Neural progenitor cell (in vitro differentiated cells): ENCODE measurements around the gene HEATR5B. TPM values are rescaled to one million over a fixed set of nuclear protein-coding genes. Genes with fewer than 3 reads are reported as not detected.
"Not testable (repeated sequence)": the region's sequence is repeated elsewhere in the genome, so short reads cannot be mapped to it uniquely, and the experiment has no call there.

Source experiments
- DNase-seq: peaks from one replicate; pipeline ENCODE4 v3.0.0-alpha.2; 2016; ENCODE audit warnings: low spot score
- H2AFZ ChIP-seq: fragments of 200-600 bp; sonication (generic); replicated peaks from 2 replicates; pipeline ENCODE4 v1.6.1; 2016; ENCODE audit warnings: antibody characterized with exemption
- H3F3A ChIP-seq: fragments of 200-600 bp; sonication (generic); 2 replicates; pipeline ENCODE4 v1.6.1; 2016; ENCODE audit warnings: antibody characterized with exemption, low read depth
- H3K27ac ChIP-seq: fragments of 200-600 bp; sonication (generic); 2 replicates; pipeline ENCODE4 v1.5.1; 2016; ENCODE audit warnings: mild to moderate bottlenecking
- H3K27me3 ChIP-seq: fragments of 200-600 bp; sonication (generic); 2 replicates; pipeline ENCODE4 v1.6.1; 2016; ENCODE audit warnings: mild to moderate bottlenecking, moderate library complexity
- H3K36me3 ChIP-seq: fragments of 200-600 bp; sonication (generic); 2 replicates; pipeline ENCODE4 v1.5.1; 2016
- H3K4me1 ChIP-seq: fragments of 200-600 bp; sonication (generic); 2 replicates; pipeline ENCODE4 v1.6.1; 2016; ENCODE audit warnings: mixed run types
- H3K4me2 ChIP-seq: fragments of 200-600 bp; sonication (generic); 2 replicates; pipeline ENCODE4 v1.6.1; 2016
- H3K4me3 ChIP-seq: fragments of 200-600 bp; sonication (generic); 2 replicates; pipeline ENCODE4 v1.5.1; 2016
- H3K79me2 ChIP-seq: fragments of 200-600 bp; sonication (generic); 2 replicates; pipeline ENCODE4 v1.6.1; 2016; ENCODE audit warnings: low read depth
- H3K9ac ChIP-seq: fragments of 200-600 bp; sonication (generic); 2 replicates; pipeline ENCODE4 v1.6.1; 2016
- H3K9me3 ChIP-seq: fragments of 200-600 bp; sonication (generic); 2 replicates; pipeline ENCODE4 v1.5.1; 2016; ENCODE audit warnings: low read depth
- H4K20me1 ChIP-seq: fragments of 200-600 bp; sonication (generic); 2 replicates; pipeline ENCODE4 v1.6.1; 2016; ENCODE audit warnings: low read depth
- H3K27ac Mint-ChIP-seq: 3 replicates; pipeline ENCODE4 v1.8.0; 2021; ENCODE audit warnings: mixed read lengths
- H3K27me3 Mint-ChIP-seq: 2 replicates; pipeline ENCODE4 v1.8.0; 2022; ENCODE audit warnings: low read depth, mild to moderate bottlenecking, inconsistent platforms, moderate library complexity, mixed read lengths; ENCODE audit not compliant: insufficient read depth
- H3K36me3 Mint-ChIP-seq: 3 replicates; pipeline ENCODE4 v1.8.0; 2021; ENCODE audit warnings: mixed read lengths
- H3K4me1 Mint-ChIP-seq: 3 replicates; pipeline ENCODE4 v1.8.0; 2021; ENCODE audit warnings: mixed read lengths
- H3K4me3 Mint-ChIP-seq: 3 replicates; pipeline ENCODE4 v1.8.0; 2021; ENCODE audit warnings: mild to moderate bottlenecking, moderate library complexity, mixed read lengths
- H3K9me3 Mint-ChIP-seq: 3 replicates; pipeline ENCODE4 v1.8.0; 2020; ENCODE audit warnings: mixed read lengths
- CTCF ChIP-seq: fragments of 200-600 bp; sonication (generic); IDR thresholded peaks from 2 replicates; pipeline ENCODE4 v1.5.1; 2017; ENCODE audit warnings: antibody characterized with exemption, mild to moderate bottlenecking
- EZH2 ChIP-seq: fragments of 200-600 bp; sonication (generic); IDR thresholded peaks from 2 replicates; pipeline ENCODE4 v1.6.1; 2017; ENCODE audit warnings: antibody characterized with exemption, mild to moderate bottlenecking, moderate library complexity
- EZH2phosphoT487 ChIP-seq: fragments of 200-600 bp; sonication (generic); IDR thresholded peaks from 2 replicates; pipeline ENCODE4 v1.6.1; 2017; ENCODE audit warnings: antibody characterized with exemption
- total RNA-seq: library from RNA; depleted of rRNA; stranded (reverse); fragments of >200 nt; gene quantifications from 2 replicates; pipeline ENCODE4 v1.2.3, GENCODE V29; 2015; ENCODE audit warnings: low replicate concordance

HEATR5B gene
- total RNA-seq, 1 donor from 2014 or later: 23.7 TPM

- H3K4me2 ChIP-seq: no peak overlapping the region
- Mint-ChIP-seq H3K4me3 (no peak overlapping the region), H3K4me1 (no peaks in the 10 kb centered on the region), H3K9me3 (no peaks in the 10 kb centered on the region), H3K27me3 (no peaks in the 10 kb centered on the region), H3K27ac (no peak overlapping the region), H3K36me3 (peaks cover 2% of the 10 kb centered on the region)
- no peaks in the 10 kb centered on the region for H3F3A ChIP-seq
- TF ChIP-seq EZH2: no peak
- TF ChIP-seq EZH2phosphoT487: no peak
- no peak for TF ChIP-seq CTCF
- no peak for DNase-seq
- H3K27me3 ChIP-seq: no peaks in the 10 kb centered on the region
- H3K9me3 ChIP-seq: no peaks in the 10 kb centered on the region
- no peaks in the 10 kb centered on the region for H3K36me3 ChIP-seq
- H4K20me1 ChIP-seq: no peaks in the 10 kb centered on the region
- no peak overlapping the region for H3K27ac ChIP-seq
- H3K4me3 ChIP-seq: no peak overlapping the region
- no peak overlapping the region for H3K9ac ChIP-seq
- no peaks in the 10 kb centered on the region for H3K79me2 ChIP-seq
- H3K4me1 ChIP-seq: no peaks in the 10 kb centered on the region
- no peak overlapping the region for H2AFZ ChIP-seq
These were observed 101.7 kb downstream of the HEATR5B start for GRCh38 chr2:36982467-36982866.

- no peaks in the 10 kb centered on the region for H3K9me3 ChIP-seq
- DNase-seq: no peak
- H3K4me3 ChIP-seq: no peak overlapping the region
- Mint-ChIP-seq H3K9me3 (no peaks in the 10 kb centered on the region), H3K36me3 (peaks cover 2% of the 10 kb centered on the region), H3K4me1 (no peaks in the 10 kb centered on the region), H3K27ac (no peak overlapping the region), H3K4me3 (no peak overlapping the region), H3K27me3 (no peaks in the 10 kb centered on the region)
- no peaks in the 10 kb centered on the region for H3K27me3 ChIP-seq
- TF ChIP-seq EZH2 (no peak), CTCF (no peak), EZH2phosphoT487 (no peak)
- H3K79me2 ChIP-seq: no peaks in the 10 kb centered on the region
- H4K20me1 ChIP-seq: no peaks in the 10 kb centered on the region
- H3K4me1 ChIP-seq: no peaks in the 10 kb centered on the region
- H3K4me2 ChIP-seq: no peak overlapping the region
- no peak overlapping the region for H3K9ac ChIP-seq
- no peak overlapping the region for H2AFZ ChIP-seq
- H3F3A ChIP-seq: no peaks in the 10 kb centered on the region
- no peak overlapping the region for H3K27ac ChIP-seq
- H3K36me3 ChIP-seq: no peaks in the 10 kb centered on the region
These were observed 102.3 kb downstream of the HEATR5B start for GRCh38 chr2:36981911-36982310.

DNA sequence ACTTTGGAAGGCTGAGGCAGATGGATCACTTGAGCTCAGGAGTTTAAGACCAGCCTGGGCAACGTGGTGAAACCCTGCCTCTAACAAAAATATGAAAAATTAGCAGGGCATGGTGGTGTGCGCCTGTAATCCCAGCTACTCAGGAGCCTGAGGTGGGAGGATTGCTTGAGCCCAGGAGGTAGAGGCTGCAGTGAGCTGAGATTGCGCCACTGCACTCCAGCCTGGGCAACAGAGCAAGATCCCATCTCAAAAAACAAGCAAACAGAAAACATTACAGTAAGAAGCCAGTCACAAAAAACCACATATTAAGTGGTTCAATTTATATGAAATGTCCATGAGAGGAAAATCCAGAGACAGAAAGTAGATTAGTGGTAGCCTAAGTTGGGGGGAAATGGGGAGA, 105.2 kb downstream of the HEATR5B start:
- not testable (repeated sequence) for H3K9me3 ChIP-seq, H3K27ac ChIP-seq, H3K27ac Mint-ChIP-seq, H3K27me3 Mint-ChIP-seq, H3K36me3 ChIP-seq, H3K4me3 ChIP-seq, H3K79me2 ChIP-seq, H3K4me1 Mint-ChIP-seq, H3K36me3 Mint-ChIP-seq, H3F3A ChIP-seq, H3K9ac ChIP-seq, H3K27me3 ChIP-seq, H3K4me3 Mint-ChIP-seq, H3K4me1 ChIP-seq, H2AFZ ChIP-seq, H3K4me2 ChIP-seq, H4K20me1 ChIP-seq, H3K9me3 Mint-ChIP-seq, DNase-seq

- no peaks in the 10 kb centered on the region for H3K9me3 Mint-ChIP-seq
- no peak overlapping the region for H3K4me3 Mint-ChIP-seq
- Histone ChIP-seq H3K36me3 (no peaks in the 10 kb centered on the region), H4K20me1 (no peaks in the 10 kb centered on the region), H3K4me2 (no peak overlapping the region), H2AFZ (no peak overlapping the region), H3K9ac (no peak overlapping the region), H3K4me1 (no peaks in the 10 kb centered on the region), H3K9me3 (no peaks in the 10 kb centered on the region), H3K27me3 (no peaks in the 10 kb centered on the region), H3F3A (no peaks in the 10 kb centered on the region), H3K79me2 (no peaks in the 10 kb centered on the region), H3K4me3 (no peak overlapping the region), H3K27ac (no peak overlapping the region)
- H3K27me3 Mint-ChIP-seq: peaks cover 4% of the 10 kb centered on the region
- H3K36me3 Mint-ChIP-seq: peaks cover 2% of the 10 kb centered on the region
- no peak for DNase-seq
- TF ChIP-seq CTCF (no peak), EZH2phosphoT487 (no peak), EZH2 (no peak)
- H3K4me1 Mint-ChIP-seq: no peaks in the 10 kb centered on the region
- H3K27ac Mint-ChIP-seq: no peak overlapping the region
These were observed 108.1 kb downstream of the HEATR5B start for GRCh38 chr2:36976065-36976464.
